Activated naive CD4-positive, alpha-beta T cell treated with anti-CD3 and anti-CD28 coated beads, Interleukin-2, amount 50 U/mL, for 24 hours (primary cell): ENCODE results near the gene TNS4.

Experiments used
- H3K27ac Mint-ChIP-seq: one replicate; pipeline ENCODE4 v1.8.0; 2021; ENCODE audit warnings: mild to moderate bottlenecking, mixed read lengths
- H3K27me3 Mint-ChIP-seq: one replicate; pipeline ENCODE4 v1.8.0; 2021; ENCODE audit warnings: mixed read lengths
- H3K36me3 Mint-ChIP-seq: one replicate; pipeline ENCODE4 v1.8.0; 2021; ENCODE audit warnings: mixed read lengths
- H3K4me1 Mint-ChIP-seq: one replicate; pipeline ENCODE4 v1.8.0; 2021; ENCODE audit warnings: mixed read lengths
- H3K4me3 Mint-ChIP-seq: one replicate; pipeline ENCODE4 v1.8.0; 2021; ENCODE audit warnings: mild to moderate bottlenecking, mixed read lengths
- H3K9me3 Mint-ChIP-seq: one replicate; pipeline ENCODE4 v1.8.0; 2021; ENCODE audit warnings: mixed read lengths

TNS4 gene

GRCh38 chr17:40436636-40437035 lies 64.8 kb downstream of the TNS4 start:
- H3K27me3 Mint-ChIP-seq, result no peaks in the 10 kb centered on the region
- H3K27ac Mint-ChIP-seq, result no peak overlapping the region
- no peaks in the 10 kb centered on the region for H3K36me3 Mint-ChIP-seq
- peaks cover 4% of the 10 kb centered on the region for H3K4me1 Mint-ChIP-seq
- H3K9me3 Mint-ChIP-seq, result no peaks in the 10 kb centered on the region
- H3K4me3 Mint-ChIP-seq, result no peak overlapping the region

- H3K27me3 Mint-ChIP-seq, result no peaks in the 10 kb centered on the region
- H3K4me1 Mint-ChIP-seq, result peaks cover 4% of the 10 kb centered on the region
- H3K4me3 Mint-ChIP-seq, result no peak overlapping the region
- H3K36me3 Mint-ChIP-seq, result no peaks in the 10 kb centered on the region
- no peak overlapping the region for H3K27ac Mint-ChIP-seq
- H3K9me3 Mint-ChIP-seq, result no peaks in the 10 kb centered on the region
These were observed 67.6 kb downstream of the TNS4 start for GRCh38 chr17:40433551-40434415.

- Mint-ChIP-seq H3K36me3 (no peaks in the 10 kb centered on the region), H3K4me1 (peaks cover 7% of the 10 kb centered on the region), H3K27me3 (no peaks in the 10 kb centered on the region), H3K27ac (no peak overlapping the region), H3K4me3 (no peak overlapping the region), H3K9me3 (no peaks in the 10 kb centered on the region)
These were observed 68.4 kb downstream of the TNS4 start for GRCh38 chr17:40432864-40433528.

GRCh38 chr17:40431231-40431602 lies 70.2 kb downstream of the TNS4 start:
- Mint-ChIP-seq H3K9me3 (no peaks in the 10 kb centered on the region), H3K4me1 (peaks cover 24% of the 10 kb centered on the region), H3K27ac (no peak overlapping the region), H3K36me3 (no peaks in the 10 kb centered on the region), H3K4me3 (no peak overlapping the region), H3K27me3 (no peaks in the 10 kb centered on the region)

GRCh38 chr17:40430272-40431230 lies 70.9 kb downstream of the TNS4 start:
- H3K4me1 Mint-ChIP-seq, result peaks cover 31% of the 10 kb centered on the region
- H3K36me3 Mint-ChIP-seq, result no peaks in the 10 kb centered on the region
- no peaks in the 10 kb centered on the region for H3K27me3 Mint-ChIP-seq
- H3K27ac Mint-ChIP-seq, result no peak overlapping the region
- H3K9me3 Mint-ChIP-seq, result no peaks in the 10 kb centered on the region
- no peak overlapping the region for H3K4me3 Mint-ChIP-seq

GRCh38 chr17:40427002-40427491 lies 74.4 kb downstream of the TNS4 start:
- no peaks in the 10 kb centered on the region for H3K36me3 Mint-ChIP-seq
- H3K27me3 Mint-ChIP-seq, result no peaks in the 10 kb centered on the region
- H3K27ac Mint-ChIP-seq, result no peak overlapping the region
- H3K4me1 Mint-ChIP-seq, result peaks cover 33% of the 10 kb centered on the region
- H3K9me3 Mint-ChIP-seq, result no peaks in the 10 kb centered on the region
- H3K4me3 Mint-ChIP-seq, result no peak overlapping the region
